Measurements from ENCODE around the gene NBEA. TPM values are rescaled to one million over a fixed set of nuclear protein-coding genes. Genes with fewer than 3 reads are reported as not detected.

Gene NBEA
- total RNA-seq, 2 experiments from 2014 or later, result 3.5 to 3.8 TPM

DNA sequence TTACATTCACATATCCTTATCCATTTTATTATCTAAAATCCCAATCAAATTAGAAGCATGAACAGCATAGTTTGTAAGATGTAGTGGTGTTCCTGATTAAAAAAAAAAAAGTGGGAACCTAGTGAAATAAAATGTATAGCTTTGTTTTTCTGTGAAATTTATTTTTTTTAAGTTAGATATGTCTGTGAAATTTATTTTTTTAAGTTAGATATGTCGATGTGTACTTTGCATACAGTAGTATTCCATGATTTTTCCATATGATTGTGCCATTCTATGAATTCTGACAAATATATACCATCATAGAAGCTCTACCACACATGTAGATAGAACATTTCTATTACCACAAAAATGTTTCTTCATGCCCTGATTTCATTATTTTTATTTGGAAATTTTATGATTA, 540.5 kb downstream of the NBEA start:
- intact Hi-C loops (cut with DNase I, micrococcal nuclease), result no loop called here
- ATAC-seq (ENCODE audit: poor library complexity) (no peak), DNase-seq (no peak)
- Histone ChIP-seq H3K4me1 (ENCODE audit: insufficient read depth, low read length) (no peaks in the 10 kb centered on the region), H3K27me3 (ENCODE audit: control insufficient read depth in 1 of 2, insufficient read depth in 2 of 2, low read length in 2 of 2) (peaks cover 14 to 19% of the 10 kb centered on the region in 2 experiments), H3K4me3 (ENCODE audit: low read length) (no peak overlapping the region), H3K27ac (ENCODE audit: low read depth in 1 of 2, low read length in 2 of 2) (no peak overlapping the region), H3K36me3 (ENCODE audit: insufficient read depth, low read length) (no peaks in the 10 kb centered on the region), H3K9me3 (ENCODE audit: control insufficient read depth in 1 of 2, insufficient read depth in 1 of 2, low read length in 2 of 2) (peaks cover 0 to 9% of the 10 kb centered on the region in 2 experiments)
- Mint-ChIP-seq H3K9me3 (no peaks in the 10 kb centered on the region), H3K27ac (no peak overlapping the region), H3K36me3 (ENCODE audit: low read depth) (no peaks in the 10 kb centered on the region), H3K4me3 (no peak overlapping the region), H3K27me3 (peaks cover 21% of the 10 kb centered on the region), H3K4me1 (ENCODE audit: low read depth) (no peaks in the 10 kb centered on the region)
- ChIA-PET CTCF (no interaction called here), POLR2A (no interaction called here)
- TF ChIP-seq, protein P1, sequence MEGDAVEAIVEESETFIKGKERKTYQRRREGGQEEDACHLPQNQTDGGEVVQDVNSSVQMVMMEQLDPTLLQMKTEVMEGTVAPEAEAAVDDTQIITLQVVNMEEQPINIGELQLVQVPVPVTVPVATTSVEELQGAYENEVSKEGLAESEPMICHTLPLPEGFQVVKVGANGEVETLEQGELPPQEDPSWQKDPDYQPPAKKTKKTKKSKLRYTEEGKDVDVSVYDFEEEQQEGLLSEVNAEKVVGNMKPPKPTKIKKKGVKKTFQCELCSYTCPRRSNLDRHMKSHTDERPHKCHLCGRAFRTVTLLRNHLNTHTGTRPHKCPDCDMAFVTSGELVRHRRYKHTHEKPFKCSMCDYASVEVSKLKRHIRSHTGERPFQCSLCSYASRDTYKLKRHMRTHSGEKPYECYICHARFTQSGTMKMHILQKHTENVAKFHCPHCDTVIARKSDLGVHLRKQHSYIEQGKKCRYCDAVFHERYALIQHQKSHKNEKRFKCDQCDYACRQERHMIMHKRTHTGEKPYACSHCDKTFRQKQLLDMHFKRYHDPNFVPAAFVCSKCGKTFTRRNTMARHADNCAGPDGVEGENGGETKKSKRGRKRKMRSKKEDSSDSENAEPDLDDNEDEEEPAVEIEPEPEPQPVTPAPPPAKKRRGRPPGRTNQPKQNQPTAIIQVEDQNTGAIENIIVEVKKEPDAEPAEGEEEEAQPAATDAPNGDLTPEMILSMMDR (IDR thresholded peaks at IDR 0.05), result no peak

DNA sequence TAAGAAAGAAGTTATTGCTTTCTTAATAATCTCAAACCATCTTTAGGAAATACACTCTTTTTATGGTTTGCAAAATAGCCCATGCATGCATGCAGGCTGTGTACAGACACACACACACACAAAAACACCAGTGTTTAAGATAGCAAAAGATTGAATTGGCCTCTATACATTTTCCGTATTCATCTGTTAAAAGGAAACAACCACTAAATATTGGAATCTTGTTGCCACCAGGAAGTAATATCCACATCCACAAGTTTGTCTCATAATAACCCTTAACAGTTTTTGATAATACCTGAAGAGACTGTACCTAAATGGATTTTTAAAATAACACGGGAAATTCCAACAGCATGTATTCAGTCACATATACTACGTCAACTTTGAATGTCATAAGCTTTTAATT, 541.7 kb downstream of the NBEA start:
- TF ChIP-seq, protein P1 (IDR thresholded peaks at IDR 0.05), result no peak
- Histone ChIP-seq H3K36me3 (ENCODE audit: insufficient read depth, low read length) (no peaks in the 10 kb centered on the region), H3K4me3 (ENCODE audit: low read length) (no peak overlapping the region), H3K27ac (ENCODE audit: low read depth in 1 of 2, low read length in 2 of 2) (no peak overlapping the region), H3K9me3 (ENCODE audit: control insufficient read depth in 1 of 2, insufficient read depth in 1 of 2, low read length in 2 of 2) (peaks cover 0 to 2% of the 10 kb centered on the region in 2 experiments), H3K4me1 (ENCODE audit: insufficient read depth, low read length) (no peaks in the 10 kb centered on the region), H3K27me3 (ENCODE audit: control insufficient read depth in 1 of 2, insufficient read depth in 2 of 2, low read length in 2 of 2) (peaks cover 6 to 7% of the 10 kb centered on the region in 2 experiments)
- intact Hi-C loops (cut with DNase I, micrococcal nuclease), result no loop called here
- Mint-ChIP-seq H3K9me3 (no peaks in the 10 kb centered on the region), H3K27me3 (peaks cover 10% of the 10 kb centered on the region), H3K4me3 (no peak overlapping the region), H3K27ac (no peak overlapping the region), H3K36me3 (ENCODE audit: low read depth) (no peaks in the 10 kb centered on the region), H3K4me1 (ENCODE audit: low read depth) (no peaks in the 10 kb centered on the region)
- ATAC-seq (ENCODE audit: poor library complexity), result no peak
- ChIA-PET CTCF (no interaction called here), POLR2A (no interaction called here)
- no peak for DNase-seq

DNA sequence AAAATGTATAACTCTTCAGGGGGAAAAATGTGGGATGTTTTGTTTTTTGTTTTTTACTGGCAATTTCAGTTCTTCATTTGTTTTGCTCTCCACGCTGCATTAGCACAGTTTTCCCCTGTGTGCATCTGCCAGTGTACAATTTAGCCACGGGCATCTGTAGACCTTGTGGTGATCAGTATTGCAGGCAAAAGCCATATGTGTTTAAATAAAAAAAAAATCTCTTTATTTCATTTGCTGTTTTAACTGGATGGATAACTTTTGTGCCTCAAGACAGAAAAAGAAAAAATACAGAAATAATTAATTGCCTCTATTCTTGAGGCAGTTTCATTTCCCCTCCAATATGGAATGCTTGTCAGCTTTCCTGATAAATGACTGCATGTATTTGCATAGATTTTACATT, 542.3 kb downstream of the NBEA start:
- Histone ChIP-seq H3K27me3 (ENCODE audit: control insufficient read depth in 1 of 2, insufficient read depth in 2 of 2, low read length in 2 of 2) (peaks cover 0 to under 1% of the 10 kb centered on the region in 2 experiments), H3K36me3 (ENCODE audit: insufficient read depth, low read length) (no peaks in the 10 kb centered on the region), H3K27ac (ENCODE audit: low read depth in 1 of 2, low read length in 2 of 2) (no peak overlapping the region), H3K4me1 (ENCODE audit: insufficient read depth, low read length) (no peaks in the 10 kb centered on the region), H3K4me3 (ENCODE audit: low read length) (no peak overlapping the region), H3K9me3 (ENCODE audit: control insufficient read depth in 1 of 2, insufficient read depth in 1 of 2, low read length in 2 of 2) (no peaks in the 10 kb centered on the region)
- intact Hi-C loops (cut with DNase I, micrococcal nuclease), result no loop called here
- H3K9me3 Mint-ChIP-seq, result no peaks in the 10 kb centered on the region
- peaks cover 4% of the 10 kb centered on the region for H3K27me3 Mint-ChIP-seq
- no peak for DNase-seq
- ChIA-PET CTCF (no interaction called here), POLR2A (no interaction called here)
- H3K4me1 Mint-ChIP-seq (ENCODE audit: low read depth), result no peaks in the 10 kb centered on the region
- H3K27ac Mint-ChIP-seq, result no peak overlapping the region
- H3K4me3 Mint-ChIP-seq, result no peak overlapping the region
- no peak for ATAC-seq (ENCODE audit: poor library complexity)
- TF ChIP-seq, protein P1 (IDR thresholded peaks at IDR 0.05), result no peak
- no peaks in the 10 kb centered on the region for H3K36me3 Mint-ChIP-seq (ENCODE audit: low read depth)

Data from CD4-positive, alpha-beta T cell (primary cell).